BLaER1 treated with 17β-estradiol and CSF1 and Interleukin-3, amounts not matched to agents 10 nM and 100 nM (cell line): ENCODE measurements around the gene CABP2.
"Not testable (repeated sequence)": the region's sequence is repeated elsewhere in the genome, so short reads cannot be mapped to it uniquely, and the experiment has no call there.

ENCODE experiments used
- H3K27ac ChIP-seq, 11 experiments: shearing (Covaris generic); formaldehyde crosslinking; 2 replicates each; pipeline ENCODE4 v1.8.1; 2022
- H3K27me3 ChIP-seq, 11 experiments: shearing (Covaris generic); formaldehyde crosslinking; 2 replicates each; pipeline ENCODE4 v1.8.1; 2022
- H3K36me3 ChIP-seq, 11 experiments: shearing (Covaris generic); formaldehyde crosslinking; 2 replicates each; pipeline ENCODE4 v1.8.1; 2022
- H3K4me1 ChIP-seq, 10 experiments: shearing (Covaris generic); formaldehyde crosslinking; 2 replicates each; pipeline ENCODE4 v1.8.1; 2022
- H3K4me2 ChIP-seq, 11 experiments: shearing (Covaris generic); formaldehyde crosslinking; 2 replicates each; pipeline ENCODE4 v1.8.1; 2022
- H3K4me3 ChIP-seq, 10 experiments: shearing (Covaris generic); formaldehyde crosslinking; 2 replicates each; pipeline ENCODE4 v1.8.1; 2022
- H3K9ac ChIP-seq, 11 experiments: shearing (Covaris generic); formaldehyde crosslinking; 2 replicates each; pipeline ENCODE4 v1.8.1; 2022
- H3K9me3 ChIP-seq, 11 experiments: shearing (Covaris generic); formaldehyde crosslinking; replicated peaks in 1 of 11; 2 replicates each; pipeline ENCODE4 v1.8.1; 2022
- H4K20me1 ChIP-seq, 11 experiments: shearing (Covaris generic); formaldehyde crosslinking; 2 replicates each; pipeline ENCODE4 v1.8.1; 2022
- Cebpa-rat ChIP-seq, 11 experiments: shearing (Covaris generic); IDR thresholded peaks; 2 replicates each; pipeline ENCODE4 v1.8.1; 2022

CABP2 gene

DNA sequence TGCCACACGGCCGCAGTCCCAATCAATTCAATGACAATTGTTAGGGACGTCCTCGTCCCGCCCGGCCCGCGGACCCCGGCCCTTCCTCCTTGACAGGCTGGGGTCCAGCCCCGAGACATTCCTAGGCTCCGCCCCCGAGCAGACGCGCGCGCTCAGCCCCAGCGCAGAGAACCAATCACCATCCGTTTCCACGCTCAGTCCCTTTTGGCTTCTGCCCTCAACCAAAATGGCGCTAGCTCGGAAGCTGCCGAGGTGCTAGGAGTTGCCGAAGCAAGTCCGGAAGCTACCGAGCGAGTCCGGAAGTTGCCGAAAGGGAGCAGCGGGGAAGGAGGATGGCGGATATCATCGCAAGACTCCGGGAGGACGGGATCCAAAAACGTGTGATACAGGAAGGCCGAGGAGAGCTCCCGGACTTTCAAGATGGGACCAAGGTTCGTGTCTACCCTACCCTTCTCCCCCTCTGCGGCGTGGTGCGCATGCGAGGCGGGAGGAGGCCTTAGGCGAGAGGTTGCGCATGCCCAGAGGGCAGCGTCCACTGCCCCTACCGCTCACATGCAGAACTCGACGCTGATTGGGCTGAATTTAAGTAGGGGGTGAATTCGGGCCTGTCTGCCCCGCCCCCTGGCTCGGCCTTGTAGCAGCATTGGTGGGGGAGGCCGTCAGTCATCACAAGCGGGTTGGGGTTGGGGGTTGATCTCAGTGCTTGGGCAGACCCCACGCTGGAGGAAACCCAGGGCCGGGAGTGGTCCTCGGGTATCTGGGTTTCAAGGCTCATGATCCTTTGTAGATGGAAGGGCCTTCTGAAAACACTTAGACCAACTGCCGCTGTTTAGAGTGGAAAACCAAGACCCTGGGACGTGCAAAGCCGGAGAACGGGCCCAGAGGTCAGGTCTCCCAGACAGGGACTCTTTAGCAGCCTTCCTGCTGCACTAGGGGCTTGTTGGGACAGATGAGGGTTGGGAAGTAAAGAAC, 40.1 kb downstream of the CABP2 start, which contains the start of gene AIP:
TSS of gene AIP (plus strand) at position 200 of the 972 bp plus-strand sequence. CDS start at position 333, 133 bp downstream.
- peaks cover 44 to 51% (median 48%) of the 10 kb centered on the region in 10 experiments for H3K4me1 ChIP-seq

GRCh38 chr11:67482275-67482826, 40.9 kb downstream of the CABP2 start:
- H3K9me3 ChIP-seq, result 0 out of 22 replicates have a peak, but pooled peaks cover 0 to 6% (median 0%) of the 10 kb centered on the region in 11 experiments
- H3K4me3 ChIP-seq, result peak overlapping the region; percentile 60 to 78 (median 67)
- H3K4me2 ChIP-seq, result peak overlapping the region; percentile 67 to 99 (median 95)
- peaks cover 8 to 15% (median 11%) of the 10 kb centered on the region in 11 experiments for H3K36me3 ChIP-seq
- no peaks in the 10 kb centered on the region for H3K27me3 ChIP-seq
- H3K27ac ChIP-seq, result peak overlapping the region; percentile 72 to 95 (median 89)
- H4K20me1 ChIP-seq, result peaks cover 17 to 37% (median 23%) of the 10 kb centered on the region in 11 experiments; a peak in 19 of 22 replicates
- TF ChIP-seq Cebpa-rat (IDR thresholded peaks at IDR 0.05), result no peak
- peak overlapping the region; percentile 79 to 93 (median 84) for H3K9ac ChIP-seq
- H3K4me1 ChIP-seq, result peaks cover 44 to 51% (median 48%) of the 10 kb centered on the region in 10 experiments

More for the DNA sequence above, 40.1 kb downstream of the CABP2 start, which contains the start of gene AIP:
- Histone ChIP-seq H3K4me3 (peak within 1 kb of the TSS; percentile 60 to 78 (median 67)), H3K9ac (peak within 1 kb of the TSS; percentile 79 to 93 (median 84)), H3K4me2 (peak within 1 kb of the TSS; percentile 91 to 100 (median 97)), H3K9me3 (0 out of 22 replicates have a peak, but pooled peaks cover 0 to 1% (median 0%) of the 10 kb centered on the region in 11 experiments), H3K27ac (peak within 1 kb of the TSS; percentile 72 to 95 (median 89)), H3K27me3 (no peaks in the 10 kb centered on the region), H3K36me3 (peaks cover 16 to 23% (median 19%) of the 10 kb centered on the region in 11 experiments), H4K20me1 (peaks cover 19 to 45% (median 30%) of the 10 kb centered on the region in 11 experiments; a peak in 19 of 22 replicates)
- TF ChIP-seq Cebpa-rat (IDR thresholded peaks at IDR 0.05), result no peak

GRCh38 chr11:67477344-67478050, 45.7 kb downstream of the CABP2 start:
- H3K4me2 ChIP-seq, H3K27me3 ChIP-seq, H3K36me3 ChIP-seq, H4K20me1 ChIP-seq, H3K27ac ChIP-seq, H3K9ac ChIP-seq, H3K4me3 ChIP-seq: not testable (repeated sequence)
- H3K4me1 ChIP-seq, result peaks cover 9 to 19% (median 10%) of the 10 kb centered on the region in 10 experiments
- H3K9me3 ChIP-seq, result peaks cover 0 to 22% (median 7%) of the 10 kb centered on the region in 11 experiments; a peak in 12 of 22 replicates

- H3K9ac ChIP-seq, H3K27me3 ChIP-seq, H3K4me3 ChIP-seq, H3K27ac ChIP-seq, H4K20me1 ChIP-seq, H3K36me3 ChIP-seq, H3K4me2 ChIP-seq: not testable (repeated sequence)
- peaks cover 0 to 22% (median 7%) of the 10 kb centered on the region in 11 experiments; a peak in 12 of 22 replicates for H3K9me3 ChIP-seq
- peaks cover under 1 to 12% (median 3%) of the 10 kb centered on the region in 10 experiments; a peak in 17 of 20 replicates for H3K4me1 ChIP-seq
Measured at GRCh38 chr11:67476692-67477091, 46.6 kb downstream of the CABP2 start.

GRCh38 chr11:67472882-67473281, 50.4 kb downstream of the CABP2 start:
- Histone ChIP-seq H3K27me3 (no peaks in the 10 kb centered on the region), H3K36me3 (no peaks in the 10 kb centered on the region), H3K4me2 (no peak overlapping the region)

DNA sequence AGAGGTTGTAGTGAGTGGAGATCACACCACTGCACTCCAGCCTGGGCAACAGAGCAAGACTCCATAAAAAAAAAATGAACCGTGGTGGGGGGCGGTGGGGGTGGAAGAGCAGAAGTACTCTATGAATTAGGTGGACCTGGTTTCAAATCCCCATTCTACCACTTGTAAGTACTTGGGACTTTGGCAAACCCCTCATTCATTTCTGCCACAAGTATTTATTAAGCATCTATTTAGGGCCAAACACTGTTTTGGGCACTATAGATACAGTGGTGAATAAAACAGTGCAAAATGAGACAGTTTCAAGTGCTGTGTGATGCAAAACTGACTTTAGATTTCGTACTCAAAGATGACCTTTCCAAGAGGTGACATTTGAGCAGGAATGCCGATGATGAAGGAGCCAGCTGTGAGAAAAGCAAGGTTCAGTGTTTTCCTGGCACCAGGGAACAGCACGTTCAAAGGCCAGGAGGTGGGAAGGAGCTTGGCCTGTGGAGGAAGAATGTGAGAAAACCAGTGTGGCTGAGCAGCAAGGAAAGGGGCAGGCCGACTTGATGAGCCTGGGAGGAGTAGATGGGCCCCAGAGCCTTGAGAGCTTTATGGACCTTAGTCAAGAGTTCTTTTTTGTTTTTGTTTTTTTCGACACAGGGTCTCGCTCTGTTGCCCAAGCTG, 52.8 kb downstream of the CABP2 start:
- H3K9ac ChIP-seq, result no peak overlapping the region; a peak in 1 of 22 replicates
- H3K36me3 ChIP-seq, result no peaks in the 10 kb centered on the region
- no peaks in the 10 kb centered on the region for H3K27me3 ChIP-seq
- H3K27ac ChIP-seq, result no peak overlapping the region
- H3K4me2 ChIP-seq, result peak overlapping the region in 3 of 11 experiments; percentile 6 to 95 (median 90); a peak in 3 of 22 replicates
- H4K20me1 ChIP-seq, result no peaks in the 10 kb centered on the region
- 0 out of 22 replicates have a peak, but pooled peaks cover 0 to under 1% (median 0%) of the 10 kb centered on the region in 11 experiments for H3K9me3 ChIP-seq
- peaks cover 34 to 54% (median 45%) of the 10 kb centered on the region in 10 experiments for H3K4me1 ChIP-seq
- H3K4me3 ChIP-seq, result no peak overlapping the region
- no peak for TF ChIP-seq Cebpa-rat (IDR thresholded peaks at IDR 0.05)

More at GRCh38 chr11:67472882-67473281, 50.4 kb downstream of the CABP2 start:
- Histone ChIP-seq H4K20me1 (no peaks in the 10 kb centered on the region), H3K27ac (no peak overlapping the region), H3K4me3 (no peak overlapping the region), H3K9ac (no peak overlapping the region), H3K4me1 (peaks cover 14 to 31% (median 21%) of the 10 kb centered on the region in 10 experiments), H3K9me3 (peaks cover 0 to 18% (median 7%) of the 10 kb centered on the region in 11 experiments; a peak in 12 of 22 replicates)
- no peak for TF ChIP-seq Cebpa-rat (IDR thresholded peaks at IDR 0.05)

DNA sequence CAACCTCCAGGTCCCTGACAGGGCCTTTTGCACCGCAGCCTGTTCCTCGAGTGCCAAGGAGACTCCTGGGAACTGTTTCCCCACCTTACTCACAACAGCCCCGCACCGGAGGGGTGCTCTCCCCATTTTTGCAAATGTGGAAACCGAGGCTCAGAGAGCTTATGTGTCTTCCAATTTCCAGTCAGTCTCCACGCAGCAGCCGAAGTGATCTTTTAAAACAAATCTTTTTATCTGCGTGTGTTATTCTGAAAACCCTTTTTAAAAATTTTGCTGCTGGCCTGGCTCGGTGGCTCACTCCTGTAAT, 53.8 kb downstream of the CABP2 start:
- Histone ChIP-seq H3K4me3 (peak overlapping the region; percentile 73 to 91 (median 84)), H3K27me3 (no peaks in the 10 kb centered on the region), H3K9ac (peak overlapping the region; percentile 71 to 84 (median 77)), H3K4me1 (peaks cover 40 to 62% (median 51%) of the 10 kb centered on the region in 10 experiments), H3K27ac (peak overlapping the region in 10 of 11 experiments; percentile 47 to 79 (median 72); a peak in 19 of 22 replicates), H3K4me2 (peak overlapping the region; percentile 89 to 97 (median 91)), H3K36me3 (no peaks in the 10 kb centered on the region), H4K20me1 (no peaks in the 10 kb centered on the region), H3K9me3 (no peaks in the 10 kb centered on the region)
- TF ChIP-seq Cebpa-rat (IDR thresholded peaks at IDR 0.05), result no peak
